ENCODE results near the gene CALML6.

GRCh38 chr1:1921901-1922701 lies 7.0 kb downstream of the CALML6 start:
- TF ChIP-seq CTCF (IDR thresholded peaks at IDR 0.05; ENCODE audit: low read length) (no peak), EZH2 (IDR thresholded peaks at IDR 0.05; ENCODE audit: borderline replicate concordance, low read length) (no peak)

Data from OCI-LY1 (cell line).